Sigmoid colon (tissue), 7 donors: ENCODE measurements around the gene RBM19. TPM values are rescaled to one million over a fixed set of nuclear protein-coding genes. Genes with fewer than 3 reads are reported as not detected.

Experiments used
- DNase-seq: peaks from one replicate; pipeline ENCODE4 v3.0.0-alpha.2; 2019
- H3K27ac ChIP-seq, 4 donors: fragments of 200-600 bp; sonication (generic); one replicate each; pipeline ENCODE4 v1.5.1; 2016 to 2019; ENCODE audit warnings: mild to moderate bottlenecking in 1 of 4
- H3K27me3 ChIP-seq, 3 donors: fragments of 200-600 bp; sonication (generic); one replicate each; pipeline ENCODE4 v1.5.1; 2019; ENCODE audit warnings: mild to moderate bottlenecking in 1 of 3
- H3K36me3 ChIP-seq, 4 donors: fragments of 200-600 bp; sonication (generic); one replicate each; pipeline ENCODE4 v1.5.1; 2016 to 2019
- H3K4me1 ChIP-seq, 4 donors: fragments of 200-600 bp; sonication (generic); one replicate each; pipeline ENCODE4 v1.5.1; 2017 to 2019
- H3K4me3 ChIP-seq, 4 donors: fragments of 200-600 bp; sonication (generic); one replicate each; pipeline ENCODE4 v1.5.1; 2017 to 2019; ENCODE audit warnings: mild to moderate bottlenecking in 2 of 4, moderate library complexity in 1 of 4
- H3K9me3 ChIP-seq, 4 donors: fragments of 200-600 bp in 3 of 4; sonication (generic) in 3 of 4; one replicate each; pipeline versions ENCODE4 v1.5.1 to v1.6.1; 2013 to 2019
- CTCF ChIP-seq, 4 experiments: fragments of 450-650 bp in 3 of 4; fragments of 200-600 bp in 1 of 4; IDR thresholded peaks; one replicate each; pipeline ENCODE4 v1.5.1; 2016 to 2019; ENCODE audit warnings: antibody characterized with exemption in 4 of 4, mild to moderate bottlenecking in 3 of 4, moderate library complexity in 2 of 4
- EP300 ChIP-seq, 4 donors: sonication (generic); formaldehyde crosslinking; IDR thresholded peaks; one replicate each; pipeline ENCODE4 v1.6.1; 2017; ENCODE audit warnings: antibody characterized with exemption in 4 of 4
- POLR2A ChIP-seq, 2 donors: fragments of 450-650 bp; IDR thresholded peaks; one replicate each; pipeline ENCODE4 v1.6.1; 2016; ENCODE audit warnings: antibody characterized with exemption in 2 of 2, mild to moderate bottlenecking in 2 of 2, moderate library complexity in 2 of 2
- POLR2AphosphoS5 ChIP-seq, 4 donors: sonication (generic); formaldehyde crosslinking; IDR thresholded peaks; one replicate each; pipeline ENCODE4 v1.6.1; 2017; ENCODE audit warnings: antibody characterized with exemption in 4 of 4
- WGBS, 2 donors: extraction: QIAGEN DNeasy Blood & Tissue Kit; methylation state at CpG; one replicate each; pipeline ENCODE4 v1.1.7; 2013; 5-methylcytosine and 5-hydroxymethylcytosine counted together
- intact Hi-C: fragments of 100-400 bp; cut with DNase I; formaldehyde crosslinking; loops from one replicate; pipeline ENCODE4 v1.15.1; 2023
- polyA plus RNA-seq, 3 donors: library from polyadenylated mRNA; stranded (reverse); fragments of 200-250 nt; gene quantifications; one replicate each; pipeline ENCODE4 v1.2.3, GENCODE V29; 2013
- total RNA-seq, 4 donors: library from RNA; depleted of rRNA; stranded (reverse); fragments of >200 nt; gene quantifications; one replicate each; pipeline ENCODE4 v1.1.0, GENCODE V29; 2016
- donor health status: healthy with polysubstance abuse.
- donor health status: Bipolar disorder and iron deficiency.
- donor health status: healthy.

Gene RBM19
- total and polyA plus RNA-seq, 7 donors: 5.3 to 42.7 (median 23.6) TPM

DNA sequence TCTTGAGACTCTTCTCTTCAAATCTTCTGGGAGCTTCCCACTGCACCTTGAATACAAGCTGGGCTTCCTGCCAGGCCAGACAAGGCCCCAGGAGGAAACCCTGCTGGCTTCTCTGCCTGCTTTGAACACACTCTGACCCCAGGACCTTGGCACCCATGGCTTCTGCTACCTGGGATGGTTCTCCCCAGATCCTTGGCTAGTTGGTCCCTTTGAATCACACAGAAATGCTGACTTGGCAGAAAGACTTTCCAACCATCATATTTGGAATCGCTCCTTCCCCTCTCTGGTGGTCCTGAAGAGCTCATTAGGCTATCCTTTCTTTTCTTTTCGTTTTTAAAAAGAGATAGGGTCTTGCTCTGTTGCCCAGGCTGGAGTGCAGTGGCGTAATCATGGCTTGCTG is 132.7 kb downstream of the RBM19 start:
- WGBS, 2 donors: 96 to 98% methylated on average over 3 of the region's 3 CpGs
- TF ChIP-seq POLR2AphosphoS5 (IDR thresholded peaks at IDR 0.05): no peak
- no peak overlapping the region for H3K4me3 ChIP-seq
- peaks cover 0 to 6% (median 0%) of the 10 kb centered on the region in 4 donors for H3K4me1 ChIP-seq
- no peak overlapping the region for H3K27ac ChIP-seq
- no peaks in the 10 kb centered on the region for H3K9me3 ChIP-seq
- intact Hi-C loops: no loop called here
- no peaks in the 10 kb centered on the region for H3K36me3 ChIP-seq
- H3K27me3 ChIP-seq: no peaks in the 10 kb centered on the region
- no peak for DNase-seq

- TF ChIP-seq EP300 (IDR thresholded peaks at IDR 0.05) (no peak), CTCF (IDR thresholded peaks at IDR 0.05) (no peak), POLR2AphosphoS5 (IDR thresholded peaks at IDR 0.05) (no peak), POLR2A (IDR thresholded peaks at IDR 0.05) (no peak)
- Histone ChIP-seq H3K4me1 (no peaks in the 10 kb centered on the region), H3K27ac (no peak overlapping the region), H3K4me3 (no peak overlapping the region), H3K9me3 (no peaks in the 10 kb centered on the region), H3K36me3 (no peaks in the 10 kb centered on the region), H3K27me3 (no peaks in the 10 kb centered on the region)
- intact Hi-C loops: no loop called here
- 88% methylated on average over 20 of the region's 20 CpGs for whole genome bisulfite sequencing, 2 donors
- no peak for DNase-seq
These were observed 134.6 kb downstream of the RBM19 start for GRCh38 chr12:113831476-113831875.

DNA sequence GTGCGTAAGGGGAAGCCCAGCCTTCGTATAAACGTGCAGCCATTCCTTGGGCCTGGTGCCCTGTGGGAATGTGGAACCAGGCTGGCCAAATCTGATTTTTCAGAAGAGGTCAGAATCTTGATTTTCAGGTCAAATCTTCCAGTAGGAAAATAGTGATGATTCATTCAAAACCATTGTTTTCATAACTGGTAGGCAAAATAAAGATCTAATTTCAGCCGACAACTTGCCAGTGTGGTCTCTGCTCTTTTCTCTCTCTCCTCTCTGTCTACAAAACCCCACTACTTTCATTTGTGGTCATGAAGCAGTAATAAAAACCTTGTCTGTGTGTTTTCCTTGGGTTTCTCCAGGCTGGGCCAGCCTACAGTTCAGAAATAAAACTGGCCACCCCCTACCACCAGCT is 135.1 kb downstream of the RBM19 start:
- Histone ChIP-seq H3K36me3 (no peaks in the 10 kb centered on the region), H3K4me3 (no peak overlapping the region), H3K27ac (no peak overlapping the region), H3K9me3 (no peaks in the 10 kb centered on the region), H3K4me1 (no peaks in the 10 kb centered on the region), H3K27me3 (no peaks in the 10 kb centered on the region)
- no peak for TF ChIP-seq EP300 (IDR thresholded peaks at IDR 0.05)
- no peak for TF ChIP-seq CTCF (IDR thresholded peaks at IDR 0.05)
- no peak for TF ChIP-seq POLR2A (IDR thresholded peaks at IDR 0.05)
- TF ChIP-seq POLR2AphosphoS5 (IDR thresholded peaks at IDR 0.05): no peak
- 84 to 90% methylated on average over 4 of the region's 4 CpGs for WGBS, 2 donors
- DNase-seq: no peak
- intact Hi-C loops: no loop called here

- WGBS, 2 donors: 95 to 96% methylated on average over 9 of the region's 9 CpGs
- TF ChIP-seq EP300 (IDR thresholded peaks at IDR 0.05) (no peak), CTCF (IDR thresholded peaks at IDR 0.05) (no peak), POLR2AphosphoS5 (IDR thresholded peaks at IDR 0.05) (no peak), POLR2A (IDR thresholded peaks at IDR 0.05) (no peak)
- no peak for DNase-seq
- intact Hi-C loops: no loop called here
- Histone ChIP-seq H3K36me3 (no peaks in the 10 kb centered on the region), H3K9me3 (no peaks in the 10 kb centered on the region), H3K4me1 (no peaks in the 10 kb centered on the region), H3K27ac (no peak overlapping the region), H3K4me3 (no peak overlapping the region), H3K27me3 (no peaks in the 10 kb centered on the region)
These were observed 136.9 kb downstream of the RBM19 start for GRCh38 chr12:113829212-113829611.

DNA sequence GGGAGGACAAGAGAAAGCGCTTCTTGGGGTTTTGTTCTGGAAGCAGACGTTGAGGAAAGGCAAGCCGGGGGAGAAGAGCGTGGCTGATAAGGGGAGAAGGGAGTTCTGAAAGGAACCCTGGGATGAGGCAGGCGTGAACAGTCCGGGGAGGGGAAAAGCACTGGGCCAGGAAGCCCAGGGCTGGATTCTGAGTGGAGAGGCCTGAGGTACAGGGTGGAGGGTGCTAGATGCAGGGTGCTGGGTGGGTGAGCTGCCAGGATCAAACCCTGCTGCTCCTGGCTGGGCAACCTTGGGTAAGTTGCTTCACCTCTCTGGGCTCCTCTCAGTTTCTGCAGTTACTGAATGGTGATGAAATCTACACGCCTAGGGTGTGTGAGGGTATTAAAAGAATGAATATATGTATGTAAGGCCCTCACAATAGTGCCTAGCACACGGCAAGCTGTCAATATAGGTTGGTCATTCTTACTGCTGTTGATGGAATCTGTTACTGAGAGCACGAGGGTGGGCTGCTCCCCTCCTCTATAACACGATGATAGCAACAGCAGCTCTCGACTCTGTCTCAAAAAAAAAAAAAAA is 138.5 kb downstream of the RBM19 start:
- TF ChIP-seq EP300 (IDR thresholded peaks at IDR 0.05) (no peak), POLR2AphosphoS5 (IDR thresholded peaks at IDR 0.05) (no peak)
- 85 to 90% methylated on average over 11 of the region's 11 CpGs for WGBS, 2 donors
- intact Hi-C loops: no loop called here
- H3K4me1 ChIP-seq: no peaks in the 10 kb centered on the region
- H3K27ac ChIP-seq: no peak overlapping the region
- no peaks in the 10 kb centered on the region for H3K9me3 ChIP-seq
- DNase-seq: no peak
- no peak overlapping the region for H3K4me3 ChIP-seq
- H3K36me3 ChIP-seq: peaks cover 0 to 5% (median 0%) of the 10 kb centered on the region in 4 donors
- H3K27me3 ChIP-seq: no peaks in the 10 kb centered on the region
